ENCODE results near the gene AWAT2.

Gene AWAT2

GRCh38 chrX:70079297-70079696, 29.6 kb upstream of the AWAT2 start:
- no peak overlapping the region for H3K9ac ChIP-seq (ENCODE audit: low read length)
- no peaks in the 10 kb centered on the region for H3F3A ChIP-seq (ENCODE audit: insufficient read depth)
- H3K9me2 ChIP-seq (replicated peaks; ENCODE audit: insufficient read depth, low read length): no peaks in the 10 kb centered on the region
- no peaks in the 10 kb centered on the region for H3K79me2 ChIP-seq (ENCODE audit: insufficient read depth, low read length)
- no peaks in the 10 kb centered on the region for H3K9me3 ChIP-seq (ENCODE audit: insufficient read depth, low read length)
- no peaks in the 10 kb centered on the region for H3K36me3 ChIP-seq (ENCODE audit: low read length)
- no peak overlapping the region for H3K4me3 ChIP-seq (ENCODE audit: insufficient read depth, low read length, poor library complexity, severe bottlenecking)
- no peak for TF ChIP-seq EZH2phosphoT487 (conservative IDR thresholded peaks at IDR 0.05; ENCODE audit: low read length)
- TF ChIP-seq CTCF (IDR thresholded peaks at IDR 0.05; ENCODE audit: insufficient read depth, low read length, poor library complexity, severe bottlenecking): no peak
- H3K4me2 ChIP-seq (ENCODE audit: low read depth, low read length, poor library complexity, severe bottlenecking): no peak overlapping the region
- H3K27ac ChIP-seq (ENCODE audit: low read depth, low read length): no peak overlapping the region
- H3K27me3 ChIP-seq (ENCODE audit: low read length): no peaks in the 10 kb centered on the region
- no peak overlapping the region for H2AFZ ChIP-seq (ENCODE audit: low read depth, low read length, severe bottlenecking)
- H4K20me1 ChIP-seq (ENCODE audit: low read depth, low read length): no peaks in the 10 kb centered on the region

DNA sequence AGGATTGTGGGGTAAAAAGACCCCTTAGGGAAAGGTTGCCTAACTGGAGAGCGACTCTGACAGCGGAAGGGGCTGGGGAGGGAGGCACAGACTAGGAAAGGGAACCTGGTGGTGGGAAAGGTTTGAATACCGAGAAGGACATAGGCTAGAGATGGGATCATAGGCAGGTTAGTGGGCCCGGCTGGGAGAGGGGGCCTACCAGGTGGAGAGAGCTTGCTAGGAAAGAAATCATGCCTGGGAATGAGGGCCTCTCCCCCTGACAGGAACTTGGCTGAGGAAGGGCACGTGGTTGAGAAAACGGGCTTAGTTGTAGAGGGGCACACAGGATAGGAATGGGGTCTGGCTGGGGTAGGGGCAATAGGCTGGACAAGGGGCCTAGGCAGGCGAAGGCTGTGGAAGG, 16.9 kb upstream of the AWAT2 start:
- no peak overlapping the region for H3K4me3 ChIP-seq (ENCODE audit: insufficient read depth, low read length, poor library complexity, severe bottlenecking)
- no peak overlapping the region for H2AFZ ChIP-seq (ENCODE audit: low read depth, low read length, severe bottlenecking)
- H3K36me3 ChIP-seq (ENCODE audit: low read length): no peaks in the 10 kb centered on the region
- TF ChIP-seq CTCF (IDR thresholded peaks at IDR 0.05; ENCODE audit: insufficient read depth, low read length, poor library complexity, severe bottlenecking): no peak
- no peak for TF ChIP-seq EZH2phosphoT487 (conservative IDR thresholded peaks at IDR 0.05; ENCODE audit: low read length)
- H3K27ac ChIP-seq (ENCODE audit: low read depth, low read length): no peak overlapping the region
- no peaks in the 10 kb centered on the region for H3K9me2 ChIP-seq (replicated peaks; ENCODE audit: insufficient read depth, low read length)
- H3K79me2 ChIP-seq (ENCODE audit: insufficient read depth, low read length): no peaks in the 10 kb centered on the region
- no peaks in the 10 kb centered on the region for H3K27me3 ChIP-seq (ENCODE audit: low read length)
- H3K9ac ChIP-seq (ENCODE audit: low read length): no peak overlapping the region
- H3F3A ChIP-seq (ENCODE audit: insufficient read depth): no peaks in the 10 kb centered on the region
- no peaks in the 10 kb centered on the region for H3K9me3 ChIP-seq (ENCODE audit: insufficient read depth, low read length)
- no peak overlapping the region for H3K4me2 ChIP-seq (ENCODE audit: low read depth, low read length, poor library complexity, severe bottlenecking)
- H4K20me1 ChIP-seq (ENCODE audit: low read depth, low read length): no peaks in the 10 kb centered on the region

- Histone ChIP-seq H3K9me2 (replicated peaks; ENCODE audit: insufficient read depth, low read length) (no peaks in the 10 kb centered on the region), H3K4me2 (ENCODE audit: low read depth, low read length, poor library complexity, severe bottlenecking) (no peak overlapping the region), H3K36me3 (ENCODE audit: low read length) (no peaks in the 10 kb centered on the region), H3K27me3 (ENCODE audit: low read length) (no peaks in the 10 kb centered on the region), H2AFZ (ENCODE audit: low read depth, low read length, severe bottlenecking) (no peak overlapping the region), H3K9me3 (ENCODE audit: insufficient read depth, low read length) (no peaks in the 10 kb centered on the region), H3F3A (ENCODE audit: insufficient read depth) (no peaks in the 10 kb centered on the region), H3K27ac (ENCODE audit: low read depth, low read length) (no peak overlapping the region), H3K9ac (ENCODE audit: low read length) (no peak overlapping the region), H3K79me2 (ENCODE audit: insufficient read depth, low read length) (no peaks in the 10 kb centered on the region), H3K4me3 (ENCODE audit: insufficient read depth, low read length, poor library complexity, severe bottlenecking) (no peak overlapping the region), H4K20me1 (ENCODE audit: low read depth, low read length) (no peaks in the 10 kb centered on the region)
- no peak for TF ChIP-seq EZH2phosphoT487 (conservative IDR thresholded peaks at IDR 0.05; ENCODE audit: low read length)
- TF ChIP-seq CTCF (IDR thresholded peaks at IDR 0.05; ENCODE audit: insufficient read depth, low read length, poor library complexity, severe bottlenecking): no peak
Observed at GRCh38 chrX:70062961-70063550, 13.3 kb upstream of the AWAT2 start.
